ENCODE measurements around the gene CLSTN3.
A peak's percentile ranks its signal among the peaks of the same experiment; 100 is the strongest.

Gene CLSTN3

GRCh38 chr12:7129872-7130691, at the start of gene CLSTN3:
Gene CLSTN3, plus strand, starts transcription at chr12:7130371. Its CDS starts 278 bp downstream, at chr12:7130649.
- DNase-seq, result peak; percentile 93

GRCh38 chr12:7081037-7081436, 49.1 kb upstream of the CLSTN3 start:
- DNase-seq, result no peak

GRCh38 chr12:7083125-7083524, 47.0 kb upstream of the CLSTN3 start:
- no peak for DNase-seq

GRCh38 chr12:7089196-7089871, 40.8 kb upstream of the CLSTN3 start:
- DNase-seq, result no peak

GRCh38 chr12:7090222-7090998, 39.8 kb upstream of the CLSTN3 start:
- DNase-seq, result no peak

GRCh38 chr12:7091171-7091570, 39.0 kb upstream of the CLSTN3 start:
- DNase-seq, result no peak

- DNase-seq, result no peak
Observed at GRCh38 chr12:7091660-7092228, 38.4 kb upstream of the CLSTN3 start.

- peak; percentile 88 for DNase-seq
Observed at GRCh38 chr12:7092229-7092985, 37.8 kb upstream of the CLSTN3 start, which contains the start of gene C1R. Gene C1R, minus strand, starts transcription at chr12:7092445. Its CDS starts 57 bp downstream, at chr12:7092388.

- no peak for DNase-seq
Observed at GRCh38 chr12:7092986-7093460, 37.1 kb upstream of the CLSTN3 start.

GRCh38 chr12:7093486-7093885, 36.7 kb upstream of the CLSTN3 start:
- DNase-seq, result no peak

- DNase-seq, result no peak
Observed at GRCh38 chr12:7093892-7094291, 36.3 kb upstream of the CLSTN3 start.

GRCh38 chr12:7096006-7096932, 33.9 kb upstream of the CLSTN3 start:
- peak; percentile 25 for DNase-seq

- no peak for DNase-seq
Observed at GRCh38 chr12:7096979-7097378, 33.2 kb upstream of the CLSTN3 start.

- DNase-seq, result peak; percentile 6
Observed at GRCh38 chr12:7099290-7099996, 30.7 kb upstream of the CLSTN3 start.

GRCh38 chr12:7100239-7100638, 29.9 kb upstream of the CLSTN3 start:
- no peak for DNase-seq

- peak; percentile 5 for DNase-seq
Observed at GRCh38 chr12:7101047-7101693, 29.0 kb upstream of the CLSTN3 start.

GRCh38 chr12:7101694-7102131, 28.5 kb upstream of the CLSTN3 start:
- peak; percentile 12 for DNase-seq

- no peak for DNase-seq
Observed at GRCh38 chr12:7102582-7102981, 27.6 kb upstream of the CLSTN3 start.

GRCh38 chr12:7103837-7104584, 26.2 kb upstream of the CLSTN3 start:
- DNase-seq, result no peak

All from right forelimb (tissue), 1 donor.